Esophagus squamous epithelium (tissue), 4 donors: ENCODE results near the gene SNAPC2.

Source experiments
- CTCF ChIP-seq, 6 experiments: fragments of 450-650 bp in 4 of 6; fragments of 200-600 bp in 2 of 6; sonication (generic) in 2 of 6; IDR thresholded peaks; one replicate each; pipeline ENCODE4 v1.5.1; 2016 to 2019; ENCODE audit warnings: antibody characterized with exemption in 6 of 6, mild to moderate bottlenecking in 4 of 6, moderate library complexity in 4 of 6
- POLR2A ChIP-seq, 4 donors: fragments of 450-650 bp; IDR thresholded peaks; one replicate each; pipeline ENCODE4 v1.6.1; 2017; ENCODE audit warnings: antibody characterized with exemption in 4 of 4, mild to moderate bottlenecking in 4 of 4, moderate library complexity in 3 of 4

- TF ChIP-seq CTCF (IDR thresholded peaks at IDR 0.05) (no peak), POLR2A (IDR thresholded peaks at IDR 0.05) (no peak)
Observed at GRCh38 chr19:7968008-7968795, 48.1 kb downstream of the SNAPC2 start.
